ENCODE data around the gene EPGN. TPM values are rescaled to one million over a fixed set of nuclear protein-coding genes. Genes with fewer than 3 reads are reported as not detected.

The EPGN gene, protein sequence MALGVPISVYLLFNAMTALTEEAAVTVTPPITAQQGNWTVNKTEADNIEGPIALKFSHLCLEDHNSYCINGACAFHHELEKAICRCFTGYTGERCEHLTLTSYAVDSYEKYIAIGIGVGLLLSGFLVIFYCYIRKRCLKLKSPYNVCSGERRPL
- not detected for total RNA-seq

DNA sequence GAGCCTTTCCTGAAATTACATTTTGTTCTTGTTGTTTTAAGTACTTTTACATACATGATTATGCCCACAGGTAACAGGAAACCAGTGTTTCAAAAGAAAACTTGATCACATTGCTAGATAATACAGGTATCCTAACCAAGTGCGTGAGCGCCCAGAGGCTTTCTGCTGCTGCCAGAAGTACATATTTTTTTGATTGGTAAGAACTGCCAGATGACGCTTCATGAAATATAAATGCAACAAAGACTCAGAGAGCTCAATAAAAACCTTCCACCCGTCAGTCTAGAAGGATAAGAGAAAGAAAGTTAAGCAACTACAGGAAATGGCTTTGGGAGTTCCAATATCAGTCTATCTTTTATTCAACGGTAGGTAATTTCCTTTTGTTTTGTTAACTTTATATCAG lies at the start of gene EPGN:
EPGN (plus strand) TSS at position 256 of the 400 bp plus-strand sequence; CDS start at position 320, 64 bp downstream.

DNA sequence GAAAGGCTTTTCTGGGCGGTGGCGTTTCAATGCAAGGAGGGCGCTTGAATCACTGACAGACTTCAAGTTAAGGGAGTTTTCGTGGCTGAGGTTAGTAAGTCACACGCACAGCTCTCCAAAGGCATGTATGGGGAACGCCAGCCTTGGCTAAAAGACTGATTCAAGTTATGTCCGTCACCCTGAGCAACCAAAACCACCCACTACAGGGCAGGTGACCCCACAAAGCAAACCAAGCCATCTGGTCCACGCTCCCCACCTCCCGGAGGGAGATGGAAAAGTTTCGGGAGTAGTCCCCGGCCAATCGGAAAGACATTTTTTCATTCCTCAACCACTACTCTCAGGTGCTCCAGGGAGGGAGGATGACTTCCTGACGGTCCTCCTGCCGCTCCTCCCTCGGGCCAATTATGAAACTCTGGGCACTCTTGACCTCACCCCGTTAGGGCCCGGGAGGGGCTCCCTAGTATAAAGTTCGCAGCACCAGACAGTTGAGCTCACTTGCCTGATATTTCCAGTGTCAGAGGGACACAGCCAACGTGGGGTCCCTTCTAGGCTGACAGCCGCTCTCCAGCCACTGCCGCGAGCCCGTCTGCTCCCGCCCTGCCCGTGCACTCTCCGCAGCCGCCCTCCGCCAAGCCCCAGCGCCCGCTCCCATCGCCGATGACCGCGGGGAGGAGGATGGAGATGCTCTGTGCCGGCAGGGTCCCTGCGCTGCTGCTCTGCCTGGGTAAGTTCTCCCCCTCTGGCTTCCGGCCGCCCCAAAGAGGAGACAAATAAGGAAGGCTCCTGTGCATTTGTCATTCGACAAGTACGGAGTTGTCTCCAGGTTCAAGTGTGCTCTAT lies 56.6 kb downstream of the EPGN start, which contains the start of gene EREG:
EREG (plus strand) TSS at position 494 of the 840 bp plus-strand sequence; CDS start at position 658, 164 bp downstream.

Other genes with a start within 250 kb of the EPGN start
- gene CXCL2, start 209.3 kb upstream of the EPGN start, total RNA-seq, result not detected
- 1 to 10 TPM; 7.4 to 7.6 TPM for gene MTHFD2L, start 150.4 kb upstream of the EPGN start, total RNA-seq
- not detected for gene EREG, start 56.7 kb downstream of the EPGN start, total RNA-seq
- under 1 TPM in 1 of 2 experiments, not detected in 1; 0.24 TPM for gene AREG, start 136.7 kb downstream of the EPGN start, total RNA-seq